H54 (cell line): ENCODE measurements around the gene TMEM130.

Experiments
- DNase-seq: peaks from one replicate; pipeline ENCODE4 v3.0.0; 2011; ENCODE audit warnings: low spot score, mixed read lengths; ENCODE audit not compliant: insufficient read length
- FAIRE-seq: peaks from 3 replicates; lab custom pipeline; 2011; peaks lifted over from hg19 to GRCh38; lab: Jason Lieb, UNC
- POLR2A ChIP-seq: IDR thresholded peaks from 2 replicates; pipeline ENCODE4 v1.6.1; 2011; ENCODE audit warnings: low read depth, mild to moderate bottlenecking, low read length

TMEM130 gene

GRCh38 chr7:98797150-98797549, 72.7 kb downstream of the TMEM130 start:
- no peak for TF ChIP-seq POLR2A
- DNase-seq = no peak
- no peak for FAIRE-seq
